Pons (tissue), 1 donor: ENCODE results near the gene HSPB7.
"Not testable (repeated sequence)": the region's sequence is repeated elsewhere in the genome, so short reads cannot be mapped to it uniquely, and the experiment has no call there.

ENCODE experiments used
- DNase-seq: peaks from one replicate; pipeline ENCODE4 v3.0.0-alpha.2; 2016; ENCODE audit warnings: low spot score

Gene HSPB7

GRCh38 chr1:16017461-16018303 is at the start of gene HSPB7:
Gene HSPB7 (minus strand): TSS chr1:16018043. CDS start chr1:16017963, 80 bp downstream.
- DNase-seq = no peak

- DNase-seq = no peak
Observed at GRCh38 chr1:16067127-16067768, 49.4 kb upstream of the HSPB7 start.

- DNase-seq = no peak
Observed at GRCh38 chr1:16066245-16066644, 48.4 kb upstream of the HSPB7 start.

- DNase-seq = no peak
Observed at GRCh38 chr1:16065269-16065576, 47.4 kb upstream of the HSPB7 start.

GRCh38 chr1:16064536-16065268 is 46.9 kb upstream of the HSPB7 start:
- no peak for DNase-seq

- DNase-seq = no peak
Observed at GRCh38 chr1:16063921-16064320, 46.1 kb upstream of the HSPB7 start.

GRCh38 chr1:16063226-16063829 is 45.5 kb upstream of the HSPB7 start:
- DNase-seq = no peak

GRCh38 chr1:16062687-16063075 is 44.8 kb upstream of the HSPB7 start:
- DNase-seq = not testable (repeated sequence)

GRCh38 chr1:16061989-16062686 is 44.3 kb upstream of the HSPB7 start:
- not testable (repeated sequence) for DNase-seq

- DNase-seq = no peak
Observed at GRCh38 chr1:16061266-16061665, 43.4 kb upstream of the HSPB7 start.

GRCh38 chr1:16058394-16059120 is 40.7 kb upstream of the HSPB7 start:
- not testable (repeated sequence) for DNase-seq

GRCh38 chr1:16057314-16057915 is 39.6 kb upstream of the HSPB7 start:
- DNase-seq = not testable (repeated sequence)

GRCh38 chr1:16056521-16056912 is 38.7 kb upstream of the HSPB7 start:
- not testable (repeated sequence) for DNase-seq

GRCh38 chr1:16055613-16056520 is 38.0 kb upstream of the HSPB7 start:
- DNase-seq = peak; percentile 67

GRCh38 chr1:16054598-16055540 is 37.0 kb upstream of the HSPB7 start:
- no peak for DNase-seq

GRCh38 chr1:16053781-16054502 is 36.1 kb upstream of the HSPB7 start:
- DNase-seq = no peak

- DNase-seq = not testable (repeated sequence)
Observed at GRCh38 chr1:16051949-16052348, 34.1 kb upstream of the HSPB7 start.

GRCh38 chr1:16051039-16051438 is 33.2 kb upstream of the HSPB7 start:
- DNase-seq = no peak
